ENCODE data around the gene TXK. TPM values are rescaled to one million over a fixed set of nuclear protein-coding genes. Genes with fewer than 3 reads are reported as not detected.

Gene TXK
- total RNA-seq, 1 experiment from 2014 or later = 0.70 TPM

DNA sequence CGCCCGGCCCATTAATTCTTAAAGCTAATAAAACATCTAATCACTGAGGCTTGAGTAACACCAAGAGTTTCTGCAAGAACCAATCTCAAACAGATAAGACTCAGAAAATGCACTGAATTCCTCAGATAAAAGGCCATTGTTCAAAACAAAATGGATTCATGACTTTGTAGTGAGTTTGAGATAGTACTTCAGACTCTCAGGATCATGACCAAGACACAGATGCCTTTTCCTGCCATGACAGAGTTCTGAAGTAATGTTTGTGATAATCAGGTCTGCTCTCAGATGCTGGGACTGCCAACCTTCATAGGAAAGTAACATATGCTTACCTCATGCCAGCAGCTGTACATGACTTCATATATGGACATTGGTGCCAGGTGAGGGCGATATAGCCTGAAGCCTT, 62.9 kb downstream of the TXK start (continued):
- TF ChIP-seq GRHL2 (CRISPR knock-in tag; IDR thresholded peaks at IDR 0.05; ENCODE audit: insufficient replicate concordance, severe bottlenecking) (no peak), FOXK1 (CRISPR knock-in tag; IDR thresholded peaks at IDR 0.05) (no peak), ZNF232 (CRISPR knock-in tag; IDR thresholded peaks at IDR 0.05) (no peak)

DNA sequence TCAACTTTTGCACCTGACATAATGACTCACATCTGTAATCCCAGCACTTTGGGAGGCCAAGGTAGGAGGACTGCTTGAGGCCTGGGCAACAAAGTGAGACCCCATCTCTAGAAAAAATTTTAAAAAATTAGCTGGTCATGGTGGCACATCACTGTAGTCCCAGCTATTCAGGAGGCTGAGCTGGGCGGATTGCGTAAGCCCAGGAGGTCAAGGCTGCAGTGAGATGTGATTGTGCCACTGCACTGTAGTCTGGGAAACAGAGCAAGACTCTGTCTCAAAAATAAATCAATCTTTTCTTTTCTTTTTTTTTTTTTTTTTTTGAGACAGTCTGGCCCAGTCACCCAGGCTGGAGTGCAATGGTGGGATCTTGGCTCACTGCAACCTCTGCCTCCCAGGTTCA, 65.0 kb downstream of the TXK start:
- TF ChIP-seq ZNF423 (CRISPR knock-in tag; IDR thresholded peaks at IDR 0.05) (no peak), GRHL2 (CRISPR knock-in tag; IDR thresholded peaks at IDR 0.05; ENCODE audit: insufficient replicate concordance, severe bottlenecking) (no peak), NFATC4 (CRISPR knock-in tag; IDR thresholded peaks at IDR 0.05) (no peak), ZBTB21 (CRISPR knock-in tag; IDR thresholded peaks at IDR 0.05; ENCODE audit: borderline replicate concordance) (no peak)
- TF ChIP-seq, protein P1, sequence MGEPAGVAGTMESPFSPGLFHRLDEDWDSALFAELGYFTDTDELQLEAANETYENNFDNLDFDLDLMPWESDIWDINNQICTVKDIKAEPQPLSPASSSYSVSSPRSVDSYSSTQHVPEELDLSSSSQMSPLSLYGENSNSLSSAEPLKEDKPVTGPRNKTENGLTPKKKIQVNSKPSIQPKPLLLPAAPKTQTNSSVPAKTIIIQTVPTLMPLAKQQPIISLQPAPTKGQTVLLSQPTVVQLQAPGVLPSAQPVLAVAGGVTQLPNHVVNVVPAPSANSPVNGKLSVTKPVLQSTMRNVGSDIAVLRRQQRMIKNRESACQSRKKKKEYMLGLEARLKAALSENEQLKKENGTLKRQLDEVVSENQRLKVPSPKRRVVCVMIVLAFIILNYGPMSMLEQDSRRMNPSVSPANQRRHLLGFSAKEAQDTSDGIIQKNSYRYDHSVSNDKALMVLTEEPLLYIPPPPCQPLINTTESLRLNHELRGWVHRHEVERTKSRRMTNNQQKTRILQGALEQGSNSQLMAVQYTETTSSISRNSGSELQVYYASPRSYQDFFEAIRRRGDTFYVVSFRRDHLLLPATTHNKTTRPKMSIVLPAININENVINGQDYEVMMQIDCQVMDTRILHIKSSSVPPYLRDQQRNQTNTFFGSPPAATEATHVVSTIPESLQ (CRISPR knock-in tag; IDR thresholded peaks at IDR 0.05) = no peak
- TF ChIP-seq, protein P2, sequence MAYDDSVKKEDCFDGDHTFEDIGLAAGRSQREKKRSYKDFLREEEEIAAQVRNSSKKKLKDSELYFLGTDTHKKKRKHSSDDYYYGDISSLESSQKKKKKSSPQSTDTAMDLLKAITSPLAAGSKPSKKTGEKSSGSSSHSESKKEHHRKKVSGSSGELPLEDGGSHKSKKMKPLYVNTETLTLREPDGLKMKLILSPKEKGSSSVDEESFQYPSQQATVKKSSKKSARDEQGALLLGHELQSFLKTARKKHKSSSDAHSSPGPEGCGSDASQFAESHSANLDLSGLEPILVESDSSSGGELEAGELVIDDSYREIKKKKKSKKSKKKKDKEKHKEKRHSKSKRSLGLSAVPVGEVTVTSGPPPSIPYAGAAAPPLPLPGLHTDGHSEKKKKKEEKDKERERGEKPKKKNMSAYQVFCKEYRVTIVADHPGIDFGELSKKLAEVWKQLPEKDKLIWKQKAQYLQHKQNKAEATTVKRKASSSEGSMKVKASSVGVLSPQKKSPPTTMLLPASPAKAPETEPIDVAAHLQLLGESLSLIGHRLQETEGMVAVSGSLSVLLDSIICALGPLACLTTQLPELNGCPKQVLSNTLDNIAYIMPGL (CRISPR knock-in tag; IDR thresholded peaks at IDR 0.05) = no peak
- TF ChIP-seq, protein P3, sequence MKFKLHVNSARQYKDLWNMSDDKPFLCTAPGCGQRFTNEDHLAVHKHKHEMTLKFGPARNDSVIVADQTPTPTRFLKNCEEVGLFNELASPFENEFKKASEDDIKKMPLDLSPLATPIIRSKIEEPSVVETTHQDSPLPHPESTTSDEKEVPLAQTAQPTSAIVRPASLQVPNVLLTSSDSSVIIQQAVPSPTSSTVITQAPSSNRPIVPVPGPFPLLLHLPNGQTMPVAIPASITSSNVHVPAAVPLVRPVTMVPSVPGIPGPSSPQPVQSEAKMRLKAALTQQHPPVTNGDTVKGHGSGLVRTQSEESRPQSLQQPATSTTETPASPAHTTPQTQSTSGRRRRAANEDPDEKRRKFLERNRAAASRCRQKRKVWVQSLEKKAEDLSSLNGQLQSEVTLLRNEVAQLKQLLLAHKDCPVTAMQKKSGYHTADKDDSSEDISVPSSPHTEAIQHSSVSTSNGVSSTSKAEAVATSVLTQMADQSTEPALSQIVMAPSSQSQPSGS (CRISPR knock-in tag; IDR thresholded peaks at IDR 0.05; ENCODE audit: borderline replicate concordance, low read depth) = no peak
- DNase-seq (ENCODE audit: low spot score) = no peak
- Mint-ChIP-seq H3K36me3 (no peaks in the 10 kb centered on the region), H3K27me3 (ENCODE audit: low read depth) (peaks cover 2% of the 10 kb centered on the region), H3K4me3 (no peak overlapping the region), H3K9me3 (no peaks in the 10 kb centered on the region), H3K4me1 (no peaks in the 10 kb centered on the region), H3K27ac (no peak overlapping the region)
- ATAC-seq = no peak
- ChIA-PET POLR2A (no interaction called here), CTCF (no interaction called here)

DNA sequence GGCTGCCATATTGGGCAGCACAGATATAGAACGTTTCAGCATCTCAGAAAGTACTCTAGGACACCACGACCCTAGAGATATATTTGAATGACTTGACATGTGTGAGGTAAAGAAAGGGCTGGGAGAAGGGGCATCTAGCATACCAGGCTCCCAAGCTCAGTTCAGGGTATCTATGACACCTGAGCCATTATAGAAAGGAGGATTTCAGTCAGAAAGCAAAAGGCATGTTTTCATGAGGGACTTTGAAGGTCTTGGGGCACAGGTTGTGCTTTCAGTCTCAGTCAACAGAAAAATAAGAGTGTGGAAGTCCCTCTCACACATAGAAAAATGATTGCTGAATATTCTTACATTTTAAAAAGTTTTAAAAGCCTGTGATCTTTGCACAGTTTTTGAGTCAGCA, 65.9 kb downstream of the TXK start:
- H3K27me3 Mint-ChIP-seq (ENCODE audit: low read depth) = peaks cover 2% of the 10 kb centered on the region
- CTCF ChIA-PET = no interaction called here
- no peaks in the 10 kb centered on the region for H3K4me1 Mint-ChIP-seq
- H3K27ac Mint-ChIP-seq = no peak overlapping the region
- no peaks in the 10 kb centered on the region for H3K9me3 Mint-ChIP-seq
- DNase-seq (ENCODE audit: low spot score) (no peak), ATAC-seq (no peak)
- POLR2A ChIA-PET = no interaction called here
- no peak overlapping the region for H3K4me3 Mint-ChIP-seq
- H3K36me3 Mint-ChIP-seq = no peaks in the 10 kb centered on the region
- TF ChIP-seq, protein P3 (CRISPR knock-in tag; IDR thresholded peaks at IDR 0.05; ENCODE audit: borderline replicate concordance, low read depth) = no peak
- TF ChIP-seq, protein P4, sequence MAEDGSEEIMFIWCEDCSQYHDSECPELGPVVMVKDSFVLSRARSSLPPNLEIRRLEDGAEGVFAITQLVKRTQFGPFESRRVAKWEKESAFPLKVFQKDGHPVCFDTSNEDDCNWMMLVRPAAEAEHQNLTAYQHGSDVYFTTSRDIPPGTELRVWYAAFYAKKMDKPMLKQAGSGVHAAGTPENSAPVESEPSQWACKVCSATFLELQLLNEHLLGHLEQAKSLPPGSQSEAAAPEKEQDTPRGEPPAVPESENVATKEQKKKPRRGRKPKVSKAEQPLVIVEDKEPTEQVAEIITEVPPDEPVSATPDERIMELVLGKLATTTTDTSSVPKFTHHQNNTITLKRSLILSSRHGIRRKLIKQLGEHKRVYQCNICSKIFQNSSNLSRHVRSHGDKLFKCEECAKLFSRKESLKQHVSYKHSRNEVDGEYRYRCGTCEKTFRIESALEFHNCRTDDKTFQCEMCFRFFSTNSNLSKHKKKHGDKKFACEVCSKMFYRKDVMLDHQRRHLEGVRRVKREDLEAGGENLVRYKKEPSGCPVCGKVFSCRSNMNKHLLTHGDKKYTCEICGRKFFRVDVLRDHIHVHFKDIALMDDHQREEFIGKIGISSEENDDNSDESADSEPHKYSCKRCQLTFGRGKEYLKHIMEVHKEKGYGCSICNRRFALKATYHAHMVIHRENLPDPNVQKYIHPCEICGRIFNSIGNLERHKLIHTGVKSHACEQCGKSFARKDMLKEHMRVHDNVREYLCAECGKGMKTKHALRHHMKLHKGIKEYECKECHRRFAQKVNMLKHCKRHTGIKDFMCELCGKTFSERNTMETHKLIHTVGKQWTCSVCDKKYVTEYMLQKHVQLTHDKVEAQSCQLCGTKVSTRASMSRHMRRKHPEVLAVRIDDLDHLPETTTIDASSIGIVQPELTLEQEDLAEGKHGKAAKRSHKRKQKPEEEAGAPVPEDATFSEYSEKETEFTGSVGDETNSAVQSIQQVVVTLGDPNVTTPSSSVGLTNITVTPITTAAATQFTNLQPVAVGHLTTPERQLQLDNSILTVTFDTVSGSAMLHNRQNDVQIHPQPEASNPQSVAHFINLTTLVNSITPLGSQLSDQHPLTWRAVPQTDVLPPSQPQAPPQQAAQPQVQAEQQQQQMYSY (CRISPR knock-in tag; IDR thresholded peaks at IDR 0.05) = no peak
- TF ChIP-seq, protein P5, sequence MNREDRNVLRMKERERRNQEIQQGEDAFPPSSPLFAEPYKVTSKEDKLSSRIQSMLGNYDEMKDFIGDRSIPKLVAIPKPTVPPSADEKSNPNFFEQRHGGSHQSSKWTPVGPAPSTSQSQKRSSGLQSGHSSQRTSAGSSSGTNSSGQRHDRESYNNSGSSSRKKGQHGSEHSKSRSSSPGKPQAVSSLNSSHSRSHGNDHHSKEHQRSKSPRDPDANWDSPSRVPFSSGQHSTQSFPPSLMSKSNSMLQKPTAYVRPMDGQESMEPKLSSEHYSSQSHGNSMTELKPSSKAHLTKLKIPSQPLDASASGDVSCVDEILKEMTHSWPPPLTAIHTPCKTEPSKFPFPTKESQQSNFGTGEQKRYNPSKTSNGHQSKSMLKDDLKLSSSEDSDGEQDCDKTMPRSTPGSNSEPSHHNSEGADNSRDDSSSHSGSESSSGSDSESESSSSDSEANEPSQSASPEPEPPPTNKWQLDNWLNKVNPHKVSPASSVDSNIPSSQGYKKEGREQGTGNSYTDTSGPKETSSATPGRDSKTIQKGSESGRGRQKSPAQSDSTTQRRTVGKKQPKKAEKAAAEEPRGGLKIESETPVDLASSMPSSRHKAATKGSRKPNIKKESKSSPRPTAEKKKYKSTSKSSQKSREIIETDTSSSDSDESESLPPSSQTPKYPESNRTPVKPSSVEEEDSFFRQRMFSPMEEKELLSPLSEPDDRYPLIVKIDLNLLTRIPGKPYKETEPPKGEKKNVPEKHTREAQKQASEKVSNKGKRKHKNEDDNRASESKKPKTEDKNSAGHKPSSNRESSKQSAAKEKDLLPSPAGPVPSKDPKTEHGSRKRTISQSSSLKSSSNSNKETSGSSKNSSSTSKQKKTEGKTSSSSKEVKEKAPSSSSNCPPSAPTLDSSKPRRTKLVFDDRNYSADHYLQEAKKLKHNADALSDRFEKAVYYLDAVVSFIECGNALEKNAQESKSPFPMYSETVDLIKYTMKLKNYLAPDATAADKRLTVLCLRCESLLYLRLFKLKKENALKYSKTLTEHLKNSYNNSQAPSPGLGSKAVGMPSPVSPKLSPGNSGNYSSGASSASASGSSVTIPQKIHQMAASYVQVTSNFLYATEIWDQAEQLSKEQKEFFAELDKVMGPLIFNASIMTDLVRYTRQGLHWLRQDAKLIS (CRISPR knock-in tag; IDR thresholded peaks at IDR 0.05; ENCODE audit: borderline replicate concordance) = no peak
- TF ChIP-seq, protein P6, sequence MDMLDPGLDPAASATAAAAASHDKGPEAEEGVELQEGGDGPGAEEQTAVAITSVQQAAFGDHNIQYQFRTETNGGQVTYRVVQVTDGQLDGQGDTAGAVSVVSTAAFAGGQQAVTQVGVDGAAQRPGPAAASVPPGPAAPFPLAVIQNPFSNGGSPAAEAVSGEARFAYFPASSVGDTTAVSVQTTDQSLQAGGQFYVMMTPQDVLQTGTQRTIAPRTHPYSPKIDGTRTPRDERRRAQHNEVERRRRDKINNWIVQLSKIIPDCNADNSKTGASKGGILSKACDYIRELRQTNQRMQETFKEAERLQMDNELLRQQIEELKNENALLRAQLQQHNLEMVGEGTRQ (CRISPR knock-in tag; IDR thresholded peaks at IDR 0.05) = no peak
- no peak for TF ChIP-seq SMAD3 (CRISPR knock-in tag; IDR thresholded peaks at IDR 0.05; ENCODE audit: borderline replicate concordance)
- TF ChIP-seq NR2C2 (CRISPR knock-in tag; IDR thresholded peaks at IDR 0.05) = no peak
- TF ChIP-seq, protein P2 (CRISPR knock-in tag; IDR thresholded peaks at IDR 0.05) = no peak
